Glomerular visceral epithelial cell (primary cell): ENCODE results near the gene C15orf39.
A peak's percentile ranks its signal among the peaks of the same experiment; 100 is the strongest.

ENCODE experiments used
- DNase-seq: peaks from one replicate; pipeline ENCODE4 v3.0.0-alpha.2; 2016; ENCODE audit errors: extremely low spot score

The C15orf39 gene

GRCh38 chr15:75197062-75197630 lies 4.5 kb upstream of the C15orf39 start:
- DNase-seq, result no peak

GRCh38 chr15:75198560-75199356 lies 2.9 kb upstream of the C15orf39 start:
- peak; percentile 44 for DNase-seq

GRCh38 chr15:75199357-75199940 lies 2.2 kb upstream of the C15orf39 start:
- no peak for DNase-seq

DNA sequence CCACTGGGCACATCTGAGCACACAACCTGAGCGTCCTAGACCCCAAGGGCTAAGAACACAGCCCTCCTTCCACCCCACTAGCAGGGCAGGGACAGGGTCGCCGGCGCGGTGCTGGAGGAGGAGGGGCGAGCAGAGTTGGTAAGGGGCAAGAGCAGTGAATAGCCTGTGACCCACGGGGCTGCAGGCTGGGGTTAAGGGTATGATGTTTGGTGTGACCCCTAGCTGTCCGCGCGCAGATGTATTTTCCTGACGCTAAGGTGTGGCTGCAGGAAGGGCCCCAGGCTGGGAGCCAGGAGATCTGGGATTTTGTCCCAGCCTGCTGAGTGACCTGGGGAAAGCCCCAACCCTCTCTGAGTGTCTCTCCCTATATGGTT lies 1.3 kb upstream of the C15orf39 start:
- no peak for DNase-seq

GRCh38 chr15:75200765-75201615 lies 692 bp upstream of the C15orf39 start:
- DNase-seq, result no peak

- peak; percentile 77 for DNase-seq
These were observed 752 bp downstream of the C15orf39 start for GRCh38 chr15:75202251-75203016.

DNA sequence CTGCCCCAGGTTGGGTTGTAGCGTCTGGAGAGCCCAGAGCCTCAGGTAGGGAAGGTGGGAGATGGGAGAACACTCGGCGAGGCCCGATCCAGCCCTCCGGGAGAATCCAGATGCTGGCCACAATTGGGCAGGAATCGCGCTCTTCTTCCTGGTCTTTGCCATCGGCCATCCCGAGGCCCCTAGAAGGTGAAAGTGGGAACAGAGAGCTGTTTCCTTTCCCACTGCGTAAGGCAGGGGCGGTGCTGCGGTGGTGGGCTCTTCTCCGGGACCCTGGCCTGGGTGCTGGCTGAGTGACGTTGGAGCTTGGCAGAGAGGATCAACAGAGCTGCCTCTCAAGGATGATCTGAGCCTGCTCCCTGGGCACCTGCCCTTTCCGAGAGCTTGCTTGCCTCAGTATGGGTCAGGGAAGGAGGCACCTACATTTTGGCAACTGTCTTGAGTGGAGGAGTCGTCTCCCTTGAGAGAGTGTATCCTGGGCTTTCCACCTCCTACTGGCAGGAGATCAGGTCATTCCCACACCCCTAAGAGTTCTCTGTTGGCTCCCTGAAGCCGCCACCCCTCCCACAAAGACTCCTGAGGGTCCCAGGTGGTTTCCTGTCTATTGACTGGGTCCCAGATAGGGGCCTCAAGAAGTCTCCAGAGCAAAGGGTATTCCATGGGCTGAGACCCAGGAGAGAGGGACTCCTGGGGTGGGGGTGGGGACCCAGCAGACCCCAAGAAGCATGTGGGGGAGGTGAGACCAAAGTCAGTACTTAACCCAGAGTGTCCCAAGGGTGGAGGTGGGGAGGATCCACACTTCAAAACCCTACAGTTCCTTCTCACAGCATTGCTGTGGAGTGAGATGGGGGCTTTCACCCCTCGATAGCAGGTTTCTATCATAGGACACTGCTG lies 1.6 kb downstream of the C15orf39 start:
- peak; percentile 21 for DNase-seq

- no peak for DNase-seq
These were observed 2.2 kb downstream of the C15orf39 start for GRCh38 chr15:75203908-75204263.

GRCh38 chr15:75204340-75205063 lies 2.8 kb downstream of the C15orf39 start:
- DNase-seq, result peak; percentile 88

DNA sequence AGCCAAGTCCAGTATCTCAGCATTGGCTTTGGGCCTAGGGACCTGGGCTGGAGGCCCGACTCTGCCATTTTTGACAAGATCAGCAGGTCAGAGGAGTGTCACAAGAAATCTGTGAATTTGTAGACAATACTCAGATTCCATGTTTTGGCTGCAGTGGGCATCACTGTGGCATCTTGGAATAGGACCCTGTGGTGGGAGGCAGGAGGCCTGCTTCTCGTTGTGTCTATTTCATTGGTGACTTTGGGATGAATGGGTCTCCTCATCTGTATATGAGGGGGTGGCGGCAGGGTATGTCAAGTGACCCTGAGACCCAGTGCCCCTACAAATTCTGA lies 3.3 kb downstream of the C15orf39 start:
- no peak for DNase-seq

DNA sequence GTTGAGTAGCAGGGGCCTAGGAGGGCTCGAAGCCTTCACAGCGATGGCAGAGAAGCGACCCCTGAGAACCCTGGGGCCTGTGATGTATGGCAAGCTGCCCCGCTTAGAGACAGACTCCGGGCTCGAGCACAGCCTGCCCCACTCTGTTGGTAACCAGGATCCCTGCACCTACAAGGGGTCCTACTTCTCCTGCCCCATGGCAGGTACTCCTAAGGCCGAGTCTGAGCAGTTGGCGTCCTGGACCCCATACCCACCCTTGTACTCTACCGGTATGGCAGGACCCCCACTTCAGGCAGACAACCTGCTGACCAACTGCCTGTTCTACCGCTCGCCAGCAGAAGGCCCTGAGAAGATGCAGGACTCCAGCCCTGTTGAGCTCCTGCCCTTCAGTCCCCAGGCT lies 4.3 kb downstream of the C15orf39 start:
- DNase-seq, result no peak

DNA sequence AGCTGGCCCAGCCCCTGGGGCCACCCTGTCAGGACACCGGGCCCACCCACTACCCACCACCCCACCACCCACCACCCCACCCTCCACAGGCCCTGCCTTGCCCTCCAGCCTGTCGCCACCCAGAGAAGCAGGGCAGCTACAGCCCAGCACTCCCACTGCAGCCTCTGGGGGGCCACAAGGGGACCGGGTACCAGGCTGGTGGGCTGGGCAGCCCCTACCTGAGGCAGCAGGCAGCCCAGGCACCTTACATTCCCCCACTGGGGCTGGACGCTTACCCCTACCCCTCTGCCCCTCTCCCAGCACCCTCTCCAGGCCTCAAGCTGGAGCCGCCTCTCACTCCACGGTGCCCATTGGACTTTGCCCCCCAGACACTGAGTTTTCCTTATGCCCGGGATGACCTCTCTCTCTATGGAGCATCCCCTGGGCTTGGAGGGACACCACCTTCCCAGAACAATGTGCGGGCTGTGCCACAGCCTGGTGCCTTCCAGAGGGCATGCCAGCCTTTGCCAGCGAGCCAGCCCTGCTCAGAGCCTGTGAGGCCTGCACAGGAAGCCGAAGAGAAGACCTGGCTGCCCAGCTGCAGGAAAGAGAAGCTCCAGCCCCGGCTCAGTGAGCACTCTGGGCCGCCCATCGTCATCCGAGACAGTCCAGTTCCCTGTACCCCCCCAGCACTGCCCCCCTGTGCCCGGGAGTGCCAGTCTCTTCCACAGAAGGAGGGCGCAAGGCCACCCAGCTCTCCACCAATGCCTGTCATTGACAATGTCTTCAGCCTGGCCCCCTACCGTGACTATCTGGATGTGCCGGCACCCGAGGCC lies 5.3 kb downstream of the C15orf39 start:
- no peak for DNase-seq

- DNase-seq, result no peak
These were observed 6.2 kb downstream of the C15orf39 start for GRCh38 chr15:75207618-75208500.

GRCh38 chr15:75208501-75209288 lies 7.0 kb downstream of the C15orf39 start:
- no peak for DNase-seq

DNA sequence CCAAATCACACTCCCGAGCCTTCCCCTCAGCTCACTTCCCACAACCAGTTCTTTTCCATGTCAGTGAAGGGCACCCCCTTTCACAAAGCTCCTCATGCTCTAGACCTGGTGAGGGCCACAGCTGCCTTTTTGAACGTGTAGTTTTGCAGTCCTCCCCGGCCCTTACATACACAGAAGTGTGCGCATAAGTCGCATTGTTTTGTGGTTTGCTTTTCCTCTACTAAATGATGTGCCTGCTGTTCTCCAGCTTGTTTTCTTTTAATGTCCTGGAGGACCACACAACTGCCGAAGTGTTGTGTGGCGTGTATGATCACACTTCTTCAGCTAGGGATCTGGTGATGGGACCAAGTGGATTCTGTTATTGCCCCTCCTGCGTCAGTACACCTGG lies 7.6 kb downstream of the C15orf39 start:
- no peak for DNase-seq

DNA sequence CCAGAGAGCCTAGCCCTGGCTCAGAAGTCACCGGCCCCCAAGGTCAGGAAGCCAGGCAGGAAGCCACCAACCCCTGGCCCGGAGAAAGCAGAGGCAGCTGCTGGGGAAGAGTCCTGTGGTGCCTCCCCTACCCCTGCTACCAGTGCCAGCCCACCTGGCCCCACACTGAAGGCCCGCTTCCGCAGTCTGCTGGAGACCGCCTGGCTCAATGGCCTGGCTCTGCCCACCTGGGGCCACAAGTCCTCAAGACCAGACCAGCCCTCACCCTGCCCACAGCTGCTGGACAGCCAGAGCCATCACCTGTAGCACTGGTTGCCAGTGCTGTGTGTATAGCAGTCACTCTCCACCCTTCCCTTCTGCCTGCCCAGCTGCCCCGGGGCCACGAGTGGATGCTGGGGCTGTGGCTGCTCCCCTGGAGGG lies 9.1 kb downstream of the C15orf39 start:
- no peak for DNase-seq

GRCh38 chr15:75211436-75212199 lies 9.9 kb downstream of the C15orf39 start:
- no peak for DNase-seq
